HG02852 (cell line): ENCODE results near the gene KDM4C.
"Not testable (repeated sequence)": the region's sequence is repeated elsewhere in the genome, so short reads cannot be mapped to it uniquely, and the experiment has no call there.

Experiments used
- ATAC-seq: cut with Tn5 transposase; IDR thresholded peaks from one replicate; pipeline ENCODE4 v1.9.1; 2021; ENCODE audit warnings: mild to moderate bottlenecking, moderate library complexity; ENCODE audit not compliant: unreplicated experiment

KDM4C gene

DNA sequence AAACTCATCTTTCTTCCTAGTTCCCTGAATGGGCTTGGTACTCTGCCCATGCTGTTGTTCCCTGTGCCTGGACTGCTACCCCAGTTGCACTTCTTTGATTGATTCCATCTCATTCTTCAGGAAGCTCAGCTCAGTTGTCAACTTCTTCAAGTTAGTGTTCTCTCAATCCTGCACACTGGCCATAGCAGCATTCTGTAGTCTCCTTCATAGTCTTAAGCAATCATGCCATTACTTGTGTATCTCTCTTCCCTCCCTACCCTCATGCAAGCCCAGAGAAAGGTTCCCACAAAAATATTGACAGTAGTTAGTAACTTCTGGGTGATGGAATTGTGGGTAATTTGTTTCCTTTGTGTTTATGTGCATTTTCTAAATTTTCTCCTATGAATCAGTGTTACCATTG lies 5.5 kb downstream of the KDM4C start:
- ATAC-seq: no peak

DNA sequence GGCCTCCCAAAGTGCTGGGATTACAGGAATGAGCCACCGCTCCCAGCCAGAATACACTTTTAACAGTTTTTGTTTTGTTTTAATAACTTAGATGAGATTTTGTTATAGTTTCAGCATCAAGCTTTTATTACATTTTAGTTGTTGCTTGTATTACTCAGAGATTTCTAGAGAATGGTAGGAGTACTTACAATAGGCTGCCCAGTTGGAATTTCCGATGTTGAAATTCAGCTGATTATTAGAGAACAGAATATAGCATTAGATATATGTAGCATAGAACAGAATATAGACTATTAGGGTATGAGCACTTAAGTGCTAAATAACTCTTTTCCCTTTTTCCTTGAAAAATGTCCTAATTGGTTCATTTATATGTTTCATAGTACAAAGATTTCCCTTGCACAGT lies 6.2 kb downstream of the KDM4C start:
- no peak for ATAC-seq

DNA sequence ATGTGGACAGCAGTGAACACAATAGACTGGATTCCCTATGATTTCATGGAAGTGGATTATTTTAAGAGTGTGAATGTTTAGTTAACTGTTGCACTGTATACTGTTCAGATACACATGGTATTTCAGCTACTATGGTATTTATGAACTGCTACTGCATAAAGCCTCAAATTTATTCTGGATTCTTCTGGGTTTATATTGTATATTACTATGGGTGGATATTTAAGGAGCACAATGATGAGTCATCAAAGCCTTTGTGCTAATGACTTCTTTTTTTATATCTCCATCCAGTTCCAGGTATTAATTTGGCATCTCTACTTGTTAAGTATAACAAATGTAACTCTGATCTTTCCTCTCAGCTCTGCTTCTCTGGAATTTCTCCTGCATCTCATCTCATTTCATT lies 6.8 kb downstream of the KDM4C start:
- no peak for ATAC-seq

DNA sequence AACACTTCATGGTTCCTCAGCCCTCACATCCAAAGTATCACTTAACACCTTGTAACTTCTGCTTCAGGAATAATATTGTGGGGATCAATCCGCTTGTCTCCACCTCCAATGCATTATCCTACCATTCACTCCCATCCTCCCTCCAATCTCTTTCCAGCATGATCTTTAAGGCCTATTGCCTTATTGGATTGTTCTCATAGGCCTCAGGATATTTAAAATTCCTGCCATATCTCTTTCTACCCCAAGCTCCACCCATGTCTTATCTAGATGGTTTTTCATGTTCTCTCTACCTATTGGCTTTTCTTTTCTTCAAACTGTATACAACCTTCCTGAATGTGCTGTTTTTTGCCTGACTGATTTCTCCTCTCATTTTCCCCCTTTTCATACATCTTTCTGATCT lies 7.2 kb downstream of the KDM4C start:
- ATAC-seq: no peak

DNA sequence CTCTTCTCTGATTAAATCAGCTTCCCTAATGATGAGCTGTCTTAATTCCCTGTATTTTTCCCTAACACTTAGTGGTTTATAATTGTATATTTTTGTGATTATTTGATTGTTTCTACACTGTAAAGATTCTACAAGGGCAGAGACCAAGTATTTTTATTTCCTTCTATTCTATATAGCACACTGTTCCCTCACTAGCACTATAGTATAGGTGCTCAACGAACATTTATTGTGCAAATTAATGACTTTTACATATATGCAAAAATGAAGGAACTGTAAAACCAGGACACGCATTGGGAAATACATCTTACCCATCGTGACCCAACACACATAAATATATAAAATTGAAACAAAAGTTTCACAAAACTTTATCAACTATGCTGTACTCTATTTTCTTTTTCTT lies 7.6 kb downstream of the KDM4C start:
- no peak for ATAC-seq

DNA sequence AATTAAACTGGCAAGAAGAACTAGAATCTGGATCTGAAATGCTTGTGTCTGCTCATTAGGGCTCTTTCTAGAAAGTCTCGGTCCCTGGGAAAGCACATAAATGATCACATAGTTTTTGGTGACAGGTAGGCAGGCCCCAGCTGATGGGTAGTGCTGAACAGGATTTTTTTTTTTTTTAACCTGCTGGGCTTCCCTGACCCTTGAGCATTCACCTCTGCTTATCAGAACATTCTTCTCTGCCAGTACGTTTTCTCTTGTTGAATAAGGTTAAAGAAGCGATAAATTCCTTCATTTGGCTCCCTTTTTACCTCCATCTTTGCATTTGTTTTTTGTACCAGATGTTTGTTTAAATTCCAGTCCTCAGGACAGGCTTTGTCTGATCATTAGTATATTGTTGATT lies 8.8 kb downstream of the KDM4C start:
- no peak for ATAC-seq

DNA sequence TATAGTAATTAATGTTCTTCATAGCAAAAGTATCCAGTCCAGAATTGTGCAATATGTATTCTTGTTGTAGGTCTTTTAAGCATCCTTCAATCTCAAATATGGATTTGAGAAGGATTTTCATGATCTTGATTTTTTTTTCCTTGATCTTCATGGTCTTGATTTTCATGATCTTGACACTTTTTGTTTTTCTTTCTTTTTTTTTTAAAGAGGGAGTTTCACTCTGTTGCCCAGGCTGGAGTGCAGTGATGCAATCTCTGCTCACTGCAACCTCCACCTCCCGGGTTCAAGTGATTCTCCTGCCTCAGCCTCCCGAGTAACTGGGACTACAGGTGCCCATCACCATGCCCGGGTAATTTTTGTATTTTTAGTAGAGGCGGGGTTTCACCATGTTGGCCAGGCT lies 10.8 kb downstream of the KDM4C start:
- ATAC-seq: not testable (repeated sequence)

DNA sequence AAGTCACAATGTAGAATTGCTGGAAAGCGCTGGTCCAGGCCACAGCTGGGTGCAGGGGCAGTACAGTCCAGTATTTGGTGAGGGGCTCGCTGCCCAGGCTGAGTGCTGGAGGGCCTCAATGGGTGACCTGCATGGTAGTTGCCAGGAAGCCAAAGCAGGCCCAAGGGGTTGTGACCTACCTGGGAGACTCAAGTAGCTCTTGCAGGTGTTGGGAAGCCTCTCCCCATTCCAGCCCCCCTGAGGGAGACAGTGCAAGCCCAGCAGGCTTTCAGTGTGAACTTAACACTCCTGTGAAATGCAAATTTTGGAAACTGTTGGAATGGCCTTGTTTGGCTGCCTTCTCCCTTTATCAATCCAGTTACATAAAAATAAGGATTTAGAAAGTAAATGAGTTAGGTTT lies 13.9 kb downstream of the KDM4C start:
- no peak for ATAC-seq

DNA sequence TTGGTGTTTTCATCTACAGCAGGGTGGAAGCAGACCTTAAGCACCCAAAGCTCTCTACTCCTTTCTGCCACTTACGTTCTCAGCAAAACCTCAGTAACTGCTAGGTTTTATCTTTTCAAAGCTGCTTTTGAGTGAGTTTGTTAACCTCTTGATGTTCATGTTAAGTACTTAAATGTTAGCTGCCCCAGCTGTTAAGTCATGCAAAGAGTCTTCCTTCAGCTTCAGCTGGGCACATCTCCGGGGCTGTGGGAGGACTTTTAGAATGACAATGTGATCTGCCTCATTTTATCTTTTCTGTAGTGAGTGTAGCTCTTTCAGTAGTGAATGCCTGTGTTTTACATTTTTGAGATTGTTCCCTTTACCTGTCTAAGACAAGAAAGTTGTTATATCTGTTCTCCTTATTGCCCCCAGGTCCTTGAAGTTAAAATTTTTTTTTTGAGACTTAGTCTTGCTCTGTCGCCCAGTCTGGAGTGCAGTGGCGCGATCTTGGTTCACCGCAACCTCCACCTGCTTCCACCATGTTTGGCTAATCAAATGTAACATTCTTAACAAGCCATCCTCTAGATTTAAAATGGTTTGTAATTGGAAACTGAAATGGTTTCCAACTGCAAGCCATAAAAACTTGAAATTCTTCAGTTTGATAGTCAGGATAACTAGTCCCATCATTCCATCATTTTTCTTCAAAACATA lies 19.6 kb downstream of the KDM4C start:
- peak; percentile 65 for ATAC-seq

DNA sequence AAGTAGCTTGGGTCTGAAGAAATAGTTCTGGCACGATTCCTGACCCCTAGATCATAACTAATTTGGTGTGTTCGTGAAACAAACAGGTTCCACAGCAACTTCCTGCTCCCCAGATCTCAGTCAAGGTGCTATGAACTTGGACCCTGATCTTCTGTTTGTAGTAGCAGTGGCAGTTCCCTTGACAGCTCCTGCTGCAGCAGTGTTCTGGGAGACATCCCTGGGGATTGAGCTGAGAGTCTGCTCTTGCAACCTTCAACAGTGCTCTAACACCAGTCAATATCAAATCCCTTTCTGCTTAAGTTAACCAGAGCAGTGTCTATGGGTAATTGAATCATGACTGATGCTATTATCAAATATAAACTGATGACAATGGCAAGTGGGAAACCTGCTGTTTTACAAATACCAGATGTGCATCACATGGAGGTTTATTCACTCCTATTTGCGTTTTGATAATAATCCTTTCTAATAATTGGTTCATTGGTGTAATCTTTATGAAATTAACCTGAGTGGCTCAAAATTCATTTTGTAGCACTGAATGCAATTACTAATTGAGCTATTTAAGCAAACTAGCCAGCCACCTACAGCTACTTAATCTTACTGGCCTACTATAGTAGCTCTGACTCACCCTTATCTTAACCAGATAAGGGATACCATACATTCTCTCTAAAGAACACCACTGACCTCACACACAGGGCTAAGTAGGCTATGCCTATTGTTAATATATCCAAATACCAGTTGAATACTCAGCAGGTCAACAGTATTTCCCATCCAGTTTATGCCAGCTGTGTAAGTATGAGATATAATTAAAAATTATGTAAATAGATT lies 21.9 kb downstream of the KDM4C start:
- ATAC-seq: no peak

DNA sequence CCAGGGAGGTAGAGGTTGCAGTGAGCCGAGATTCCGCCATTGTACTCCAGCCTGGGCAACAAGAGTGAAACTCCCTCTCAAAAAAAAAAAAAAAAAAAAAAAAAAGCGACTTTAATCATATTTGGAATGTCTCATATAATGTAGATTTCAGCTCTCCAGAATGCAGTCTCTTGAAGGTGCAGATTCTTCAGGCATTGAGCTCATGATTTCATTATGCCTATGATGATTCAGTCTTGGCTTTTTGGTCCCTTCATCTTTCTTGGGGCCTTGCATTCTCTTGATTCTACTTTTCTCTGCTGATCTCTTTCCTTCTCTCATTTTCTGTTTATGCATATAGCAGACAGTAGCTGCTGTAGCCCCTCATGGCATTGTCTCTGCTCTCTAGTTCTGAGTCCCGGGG lies 22.9 kb downstream of the KDM4C start:
- ATAC-seq: no peak

DNA sequence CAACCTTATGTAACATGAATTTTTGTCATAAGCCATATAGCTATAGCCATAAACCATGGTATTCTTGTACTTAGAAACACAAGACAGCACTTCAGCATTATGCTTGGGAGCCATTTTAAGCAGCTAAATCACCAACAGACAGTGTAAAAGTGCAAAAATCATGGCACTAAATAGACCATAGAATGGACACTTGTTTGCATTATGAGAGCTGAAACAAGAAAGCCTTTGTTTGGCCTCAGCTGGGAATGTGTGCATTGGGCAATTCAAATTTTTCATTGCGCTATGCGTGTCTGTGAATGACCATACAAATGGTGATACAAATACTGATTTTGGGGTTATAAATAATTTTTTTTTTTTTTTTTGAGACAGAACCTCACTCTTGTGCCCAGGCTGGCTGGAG lies 23.7 kb downstream of the KDM4C start:
- ATAC-seq: no peak

DNA sequence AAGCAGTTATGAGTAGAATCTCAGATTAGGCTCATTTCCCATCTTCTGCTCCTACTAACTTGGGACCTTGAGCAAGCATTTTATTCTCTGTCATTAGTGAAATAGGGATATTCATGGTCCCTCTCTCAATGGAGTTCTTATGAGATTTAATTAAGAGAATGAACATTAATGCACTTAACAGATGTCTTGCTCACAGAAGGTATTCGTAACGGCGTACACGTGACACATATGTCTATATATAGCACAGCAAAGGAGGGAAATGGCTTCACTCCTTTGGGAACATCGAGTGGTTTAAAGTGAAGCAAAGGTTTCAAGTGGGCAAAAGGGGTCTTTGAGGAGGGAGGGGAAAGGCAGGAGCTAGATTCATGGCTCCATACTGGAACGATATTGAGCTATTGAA lies 24.6 kb downstream of the KDM4C start:
- no peak for ATAC-seq

DNA sequence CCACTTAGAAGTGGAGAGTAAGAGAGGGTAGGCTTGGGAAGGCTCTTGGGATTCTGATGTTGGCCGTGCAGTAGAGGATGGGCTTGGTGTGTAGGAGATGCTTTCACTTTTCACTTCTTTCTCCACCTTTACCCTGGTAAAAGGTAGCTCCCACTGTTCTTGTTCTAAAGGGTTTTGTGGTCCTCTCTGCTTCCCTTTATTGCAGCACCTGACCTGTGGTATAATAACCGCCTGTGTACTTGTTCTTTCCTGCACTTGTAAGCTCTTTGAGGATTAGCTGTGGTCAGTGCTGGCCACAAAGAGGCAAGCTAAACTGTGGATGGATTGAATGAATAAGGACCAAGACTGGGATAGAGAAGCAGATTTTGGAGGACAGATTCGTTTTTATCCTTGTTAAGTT lies 25.2 kb downstream of the KDM4C start:
- ATAC-seq: no peak

DNA sequence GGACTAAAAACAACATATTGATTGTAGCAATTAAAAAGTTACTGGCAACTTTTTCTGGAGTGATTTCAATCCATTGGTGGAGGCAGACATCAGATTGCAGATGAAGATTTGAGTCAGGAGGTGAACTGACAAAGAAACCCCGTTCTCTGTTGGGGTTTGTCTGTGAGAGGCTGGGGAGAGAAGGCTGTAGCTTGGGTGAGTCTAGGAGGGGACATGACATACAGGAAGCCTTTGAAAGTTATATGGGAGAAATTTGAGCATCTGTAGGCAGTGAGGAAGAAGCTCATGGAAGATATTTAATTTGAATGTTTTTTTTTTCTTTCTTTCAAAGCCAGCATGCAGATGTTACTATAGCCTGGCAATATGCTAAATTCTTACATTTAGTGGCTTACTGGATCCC lies 26.0 kb downstream of the KDM4C start:
- ATAC-seq: no peak

DNA sequence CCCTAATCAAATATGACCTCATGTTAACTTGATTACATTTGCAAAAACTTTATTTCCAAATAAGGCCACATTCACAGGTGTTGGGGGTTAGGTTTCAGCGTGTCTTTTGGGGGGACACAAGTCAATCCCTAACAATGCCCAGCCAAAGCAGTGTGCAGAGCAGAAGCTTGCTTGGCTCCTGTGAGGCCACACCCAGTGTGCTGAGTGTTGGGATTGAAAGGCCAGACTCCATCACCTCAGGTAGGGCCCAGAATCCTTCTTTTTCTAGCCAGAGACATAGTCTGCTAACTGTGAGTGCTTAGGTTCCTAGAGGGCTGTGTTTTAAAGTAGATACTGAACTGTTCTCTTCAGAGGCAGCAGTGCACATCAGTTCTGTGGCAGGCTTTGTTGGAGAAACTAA lies 27.9 kb downstream of the KDM4C start:
- no peak for ATAC-seq

DNA sequence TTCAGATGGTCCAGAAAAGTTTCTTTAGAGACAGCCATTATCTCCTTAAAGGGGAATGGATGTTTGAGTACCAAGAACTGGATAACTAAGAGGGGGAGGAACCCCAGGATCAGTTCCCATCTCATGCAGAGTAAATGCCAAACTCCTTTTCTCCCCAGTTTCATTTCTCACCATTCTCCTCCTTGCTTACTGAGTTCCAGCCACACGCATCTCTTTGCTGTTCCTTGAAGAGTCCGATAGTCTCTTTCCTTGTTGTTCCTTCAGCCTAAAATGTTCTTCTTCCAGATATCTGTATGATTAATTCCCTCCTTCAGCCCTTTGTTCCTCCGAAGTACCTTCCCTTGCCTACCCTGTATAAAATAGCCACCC lies 30.0 kb downstream of the KDM4C start:
- ATAC-seq: no peak

DNA sequence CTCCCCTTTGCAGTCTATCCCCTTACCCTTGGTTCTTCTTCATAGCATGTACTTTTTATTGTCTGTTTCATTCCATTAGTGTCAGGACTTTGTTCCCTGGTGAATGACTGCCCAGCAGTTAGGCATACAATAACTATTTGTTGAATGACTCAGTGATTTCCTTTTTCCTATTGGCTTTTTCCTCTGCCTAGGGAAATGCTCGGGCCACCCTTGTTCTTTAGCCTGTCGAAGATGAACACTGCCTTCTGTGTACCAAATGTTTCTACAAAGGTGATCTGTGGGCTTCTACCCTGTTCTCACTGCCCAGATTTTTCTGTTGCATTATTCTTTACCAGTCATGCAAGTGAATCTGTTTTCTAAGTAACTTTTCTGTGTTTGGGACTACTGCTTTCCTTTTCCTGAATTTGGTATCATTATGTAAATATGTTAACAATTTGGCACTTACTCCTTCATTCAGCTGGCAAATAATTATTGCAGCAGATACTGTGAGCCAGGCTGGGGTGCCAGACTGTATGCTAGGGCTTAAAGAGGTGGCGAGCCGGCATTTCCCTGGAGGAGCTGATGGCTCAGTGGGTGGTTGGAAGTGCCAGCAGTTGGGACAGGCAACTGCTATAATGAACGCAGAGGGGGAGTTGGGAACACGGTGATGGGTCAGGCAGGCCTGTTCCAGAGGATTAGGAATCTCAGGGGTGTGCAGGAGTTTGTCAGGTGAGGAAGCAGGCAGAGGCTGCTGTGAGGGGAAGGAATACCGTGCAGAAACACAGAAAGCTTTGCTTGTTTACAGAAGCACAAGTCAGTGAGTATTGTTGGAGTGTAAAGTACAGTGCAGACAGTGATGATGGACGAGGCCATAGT lies 30.6 kb downstream of the KDM4C start:
- ATAC-seq: no peak

DNA sequence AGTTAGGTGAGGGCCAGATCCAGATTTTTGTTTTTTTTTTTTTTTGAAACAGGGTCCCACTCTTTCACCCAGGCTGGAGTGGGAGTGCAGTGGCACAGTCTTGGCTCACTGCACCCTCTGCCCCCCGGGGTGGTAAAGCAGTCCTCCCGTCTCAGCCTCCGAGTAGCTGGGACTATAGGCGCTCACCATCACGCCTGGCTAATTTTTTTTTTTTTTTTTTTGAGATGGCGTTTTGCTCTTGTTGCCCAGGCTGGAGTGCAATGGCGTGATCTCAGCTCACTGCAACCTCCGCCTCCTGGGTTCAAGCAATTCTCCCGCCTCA lies 31.2 kb downstream of the KDM4C start:
- ATAC-seq: not testable (repeated sequence)

DNA sequence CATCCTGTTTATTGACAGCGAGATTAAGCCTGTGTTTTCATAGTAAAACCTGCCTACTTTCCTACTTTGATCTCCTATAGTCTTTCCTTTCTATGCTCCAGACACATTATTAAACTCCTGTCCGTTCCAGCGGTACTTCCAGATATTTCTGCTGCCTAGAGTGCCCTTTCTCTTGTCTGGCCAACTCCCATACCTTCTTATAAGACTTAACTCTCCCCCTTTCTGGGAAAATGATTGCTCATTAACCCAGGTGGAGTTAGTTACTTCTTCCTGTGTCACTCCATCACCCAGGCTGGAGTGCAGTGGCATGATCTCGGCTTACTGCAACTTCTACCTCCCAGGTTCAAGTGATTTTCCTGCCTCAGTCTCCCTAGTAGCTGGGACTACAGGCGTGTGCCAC lies 33.1 kb downstream of the KDM4C start:
- ATAC-seq: no peak

DNA sequence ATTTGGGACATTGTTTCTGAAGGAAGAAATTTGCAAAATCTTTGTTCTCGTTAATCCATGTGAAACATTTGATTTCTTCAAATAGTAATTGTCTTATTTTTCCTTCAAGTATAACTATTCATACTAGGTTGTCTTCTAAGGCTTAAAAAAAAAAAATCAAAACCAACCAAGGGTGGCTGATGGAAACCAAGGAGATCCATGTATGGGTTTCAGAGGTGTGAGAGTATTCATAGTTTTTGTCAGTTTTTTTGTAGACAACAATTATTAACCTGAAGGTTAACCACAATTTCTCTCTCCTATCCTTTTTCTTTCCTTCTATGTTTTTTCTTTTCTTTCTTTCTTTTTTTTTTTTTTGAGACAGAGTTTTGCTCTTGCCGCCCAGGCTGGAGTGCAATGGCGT lies 35.4 kb downstream of the KDM4C start:
- ATAC-seq: no peak

DNA sequence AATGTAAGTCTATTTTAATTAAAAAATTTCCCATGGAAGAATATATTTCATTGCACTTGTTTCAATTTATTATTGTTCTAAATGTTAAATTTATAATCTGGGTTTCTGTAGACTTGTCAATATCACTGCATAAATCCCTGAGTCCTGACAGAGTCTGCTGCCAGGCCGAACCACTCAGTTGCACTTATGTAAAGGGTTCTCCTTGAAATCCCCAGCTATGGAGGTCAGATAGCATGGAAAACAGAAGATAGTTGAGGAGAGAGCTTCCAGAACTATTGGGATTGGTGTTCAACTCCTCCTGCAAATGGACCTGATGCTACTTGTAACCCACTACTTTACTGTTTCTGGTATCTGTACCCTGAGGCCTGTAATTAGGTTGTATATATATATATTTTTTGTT lies 37.2 kb downstream of the KDM4C start:
- ATAC-seq: no peak
